WTC11 (cell line): ENCODE results near the gene TBC1D22A. TPM values are rescaled to one million over a fixed set of nuclear protein-coding genes. Genes with fewer than 3 reads are reported as not detected.
A peak's percentile ranks its signal among the peaks of the same experiment; 100 is the strongest.

Experiments
- ATAC-seq: fragments of 200-7000 bp; cut with Tn5 transposase; 2 replicates; pipeline ENCODE4 v1.10.0; 2021; ENCODE audit warnings: mild to moderate bottlenecking, moderate library complexity
- CTCF ChIA-PET: fragments of 300-600 bp; sonication (Branson Sonifier 250); formaldehyde crosslinking; loops from one replicate; lab custom pipeline; 2021; ENCODE audit warnings: antibody characterized with exemption; lab: Charles Lee
- POLR2A ChIA-PET: fragments of 350-600 bp; sonication (Branson Sonifier 250); formaldehyde crosslinking; loops from one replicate; lab custom pipeline; 2021; ENCODE audit warnings: antibody characterized with exemption; lab: Charles Lee
- DNase-seq: peaks from one replicate; pipeline ENCODE4 v3.0.0; 2021; ENCODE audit warnings: low spot score
- H3K27ac Mint-ChIP-seq: 2 replicates; pipeline ENCODE4 v1.8.0; 2021; ENCODE audit warnings: mixed read lengths
- H3K27me3 Mint-ChIP-seq: 2 replicates; pipeline ENCODE4 v1.8.0; 2021; ENCODE audit warnings: low read depth, mild to moderate bottlenecking, moderate library complexity, mixed read lengths
- H3K36me3 Mint-ChIP-seq: 2 replicates; pipeline ENCODE4 v1.8.0; 2021; ENCODE audit warnings: mixed read lengths
- H3K4me1 Mint-ChIP-seq: 2 replicates; pipeline ENCODE4 v1.8.0; 2022; ENCODE audit warnings: mixed read lengths
- H3K4me3 Mint-ChIP-seq: 2 replicates; pipeline ENCODE4 v1.8.0; 2021; ENCODE audit warnings: mild to moderate bottlenecking, moderate library complexity, mixed read lengths
- H3K9me3 Mint-ChIP-seq: 2 replicates; pipeline ENCODE4 v1.8.0; 2021; ENCODE audit warnings: mixed read lengths
- HMGA2 ChIP-seq: fragments of 250-450 bp; sonication (Bioruptor Pico); IDR thresholded peaks from 2 replicates; pipeline ENCODE4 v1.4.0; 2021; ENCODE audit warnings: mild to moderate bottlenecking, moderate library complexity
- KAT7 ChIP-seq: sonication (generic); formaldehyde crosslinking; IDR thresholded peaks from 2 replicates; pipeline ENCODE4 v1.8.1; 2023; ENCODE audit warnings: missing genetic modification reagents, mild to moderate bottlenecking, borderline replicate concordance
- NR3C1 ChIP-seq: sonication (generic); formaldehyde crosslinking; conservative IDR thresholded peaks from 2 replicates; pipeline ENCODE4 v1.8.1; 2023; ENCODE audit warnings: low read depth, mild to moderate bottlenecking, missing genetic modification reagents
- SMAD4 ChIP-seq: sonication (generic); formaldehyde crosslinking; IDR thresholded peaks from 2 replicates; pipeline ENCODE4 v1.8.0; 2022; ENCODE audit warnings: mild to moderate bottlenecking, missing genetic modification reagents
- ZBTB21 ChIP-seq: sonication (generic); formaldehyde crosslinking; IDR thresholded peaks from 2 replicates; pipeline ENCODE4 v1.8.1; 2023; ENCODE audit warnings: mild to moderate bottlenecking, missing genetic modification reagents, borderline replicate concordance
- ZNF121 ChIP-seq: sonication (generic); formaldehyde crosslinking; IDR thresholded peaks from 2 replicates; pipeline ENCODE4 v1.8.0; 2023; ENCODE audit warnings: missing genetic modification reagents
- ZNF671 ChIP-seq: fragments of 250-450 bp; sonication (Bioruptor Pico); IDR thresholded peaks from 2 replicates; pipeline ENCODE4 v1.8.0; 2021; ENCODE audit warnings: mild to moderate bottlenecking
- total RNA-seq: library from RNA; stranded (reverse); gene quantifications from 3 replicates; pipeline ENCODE4 v1.2.3, GENCODE V29; 2021
- TF ChIP-seq, protein P1 (sequence below): sonication (generic); formaldehyde crosslinking; IDR thresholded peaks from 2 replicates; pipeline ENCODE4 v1.8.0; 2023; ENCODE audit warnings: missing genetic modification reagents
- TF ChIP-seq, protein P2 (sequence below): sonication (generic); formaldehyde crosslinking; IDR thresholded peaks from 2 replicates; pipeline ENCODE4 v1.8.1; 2022; ENCODE audit warnings: missing genetic modification reagents, borderline replicate concordance
- TF ChIP-seq, protein P3 (sequence below): sonication (generic); formaldehyde crosslinking; IDR thresholded peaks from 2 replicates; pipeline ENCODE4 v1.8.0; 2022; ENCODE audit warnings: mild to moderate bottlenecking, missing genetic modification reagents
- TF ChIP-seq, protein P4 (sequence below): fragments of 250-450 bp; sonication (Bioruptor Pico); conservative IDR thresholded peaks from 2 replicates; pipeline ENCODE4 v1.9.0; 2021; ENCODE audit warnings: mild to moderate bottlenecking
- TF ChIP-seq, protein P5 (sequence below): fragments of 250-450 bp; sonication (Bioruptor Pico); IDR thresholded peaks from 2 replicates; pipeline ENCODE4 v1.9.0; 2021; ENCODE audit warnings: mild to moderate bottlenecking
- TF ChIP-seq, protein P6 (sequence below): fragments of 250-450 bp; sonication (Bioruptor Pico); IDR thresholded peaks from 2 replicates; pipeline ENCODE4 v1.9.0; 2021; ENCODE audit warnings: moderate library complexity, mild to moderate bottlenecking, inconsistent platforms, borderline replicate concordance

Gene TBC1D22A
- total RNA-seq, 1 experiment from 2014 or later = 18.1 TPM

DNA sequence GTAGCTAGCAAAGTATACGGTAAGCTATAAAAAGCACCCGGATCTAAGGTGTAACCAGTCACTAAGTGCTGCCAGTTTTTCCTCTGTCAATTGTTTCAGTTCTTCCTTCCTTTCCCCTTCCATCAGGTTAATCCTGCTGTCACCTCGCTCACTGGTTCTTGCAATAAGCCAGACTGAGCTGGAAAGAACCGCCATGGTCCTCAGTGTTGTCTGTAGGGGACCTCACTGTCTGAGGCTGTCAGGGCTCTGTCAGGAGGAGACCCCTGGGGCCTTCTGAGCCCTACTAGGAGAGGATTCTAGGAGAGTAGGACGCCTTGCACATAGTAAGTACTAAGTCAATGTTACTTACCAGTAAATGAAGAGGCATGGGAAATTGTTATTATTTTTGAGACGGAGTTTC lies 1.4 kb upstream of the TBC1D22A start (continued):
- TF ChIP-seq, protein P1, sequence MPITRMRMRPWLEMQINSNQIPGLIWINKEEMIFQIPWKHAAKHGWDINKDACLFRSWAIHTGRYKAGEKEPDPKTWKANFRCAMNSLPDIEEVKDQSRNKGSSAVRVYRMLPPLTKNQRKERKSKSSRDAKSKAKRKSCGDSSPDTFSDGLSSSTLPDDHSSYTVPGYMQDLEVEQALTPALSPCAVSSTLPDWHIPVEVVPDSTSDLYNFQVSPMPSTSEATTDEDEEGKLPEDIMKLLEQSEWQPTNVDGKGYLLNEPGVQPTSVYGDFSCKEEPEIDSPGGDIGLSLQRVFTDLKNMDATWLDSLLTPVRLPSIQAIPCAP = no peak
- no peak for TF ChIP-seq ZBTB21
- no peak for TF ChIP-seq ZNF671 (CRISPR knock-in tag)
- TF ChIP-seq SMAD4 (CRISPR knock-in tag) = no peak
- no peak for TF ChIP-seq KAT7
- TF ChIP-seq, protein P2, sequence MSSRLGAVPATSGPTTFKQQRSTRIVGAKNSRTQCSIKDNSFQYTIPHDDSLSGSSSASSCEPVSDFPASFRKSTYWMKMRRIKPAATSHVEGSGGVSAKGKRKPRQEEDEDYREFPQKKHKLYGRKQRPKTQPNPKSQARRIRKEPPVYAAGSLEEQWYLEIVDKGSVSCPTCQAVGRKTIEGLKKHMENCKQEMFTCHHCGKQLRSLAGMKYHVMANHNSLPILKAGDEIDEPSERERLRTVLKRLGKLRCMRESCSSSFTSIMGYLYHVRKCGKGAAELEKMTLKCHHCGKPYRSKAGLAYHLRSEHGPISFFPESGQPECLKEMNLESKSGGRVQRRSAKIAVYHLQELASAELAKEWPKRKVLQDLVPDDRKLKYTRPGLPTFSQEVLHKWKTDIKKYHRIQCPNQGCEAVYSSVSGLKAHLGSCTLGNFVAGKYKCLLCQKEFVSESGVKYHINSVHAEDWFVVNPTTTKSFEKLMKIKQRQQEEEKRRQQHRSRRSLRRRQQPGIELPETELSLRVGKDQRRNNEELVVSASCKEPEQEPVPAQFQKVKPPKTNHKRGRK (CRISPR knock-in tag) = no peak
- no peak for TF ChIP-seq HMGA2 (CRISPR knock-in tag)
- TF ChIP-seq, protein P3, sequence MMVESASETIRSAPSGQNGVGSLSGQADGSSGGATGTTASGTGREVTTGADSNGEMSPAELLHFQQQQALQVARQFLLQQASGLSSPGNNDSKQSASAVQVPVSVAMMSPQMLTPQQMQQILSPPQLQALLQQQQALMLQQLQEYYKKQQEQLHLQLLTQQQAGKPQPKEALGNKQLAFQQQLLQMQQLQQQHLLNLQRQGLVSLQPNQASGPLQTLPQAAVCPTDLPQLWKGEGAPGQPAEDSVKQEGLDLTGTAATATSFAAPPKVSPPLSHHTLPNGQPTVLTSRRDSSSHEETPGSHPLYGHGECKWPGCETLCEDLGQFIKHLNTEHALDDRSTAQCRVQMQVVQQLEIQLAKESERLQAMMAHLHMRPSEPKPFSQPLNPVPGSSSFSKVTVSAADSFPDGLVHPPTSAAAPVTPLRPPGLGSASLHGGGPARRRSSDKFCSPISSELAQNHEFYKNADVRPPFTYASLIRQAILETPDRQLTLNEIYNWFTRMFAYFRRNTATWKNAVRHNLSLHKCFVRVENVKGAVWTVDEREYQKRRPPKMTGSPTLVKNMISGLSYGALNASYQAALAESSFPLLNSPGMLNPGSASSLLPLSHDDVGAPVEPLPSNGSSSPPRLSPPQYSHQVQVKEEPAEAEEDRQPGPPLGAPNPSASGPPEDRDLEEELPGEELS (CRISPR knock-in tag) = no peak

DNA sequence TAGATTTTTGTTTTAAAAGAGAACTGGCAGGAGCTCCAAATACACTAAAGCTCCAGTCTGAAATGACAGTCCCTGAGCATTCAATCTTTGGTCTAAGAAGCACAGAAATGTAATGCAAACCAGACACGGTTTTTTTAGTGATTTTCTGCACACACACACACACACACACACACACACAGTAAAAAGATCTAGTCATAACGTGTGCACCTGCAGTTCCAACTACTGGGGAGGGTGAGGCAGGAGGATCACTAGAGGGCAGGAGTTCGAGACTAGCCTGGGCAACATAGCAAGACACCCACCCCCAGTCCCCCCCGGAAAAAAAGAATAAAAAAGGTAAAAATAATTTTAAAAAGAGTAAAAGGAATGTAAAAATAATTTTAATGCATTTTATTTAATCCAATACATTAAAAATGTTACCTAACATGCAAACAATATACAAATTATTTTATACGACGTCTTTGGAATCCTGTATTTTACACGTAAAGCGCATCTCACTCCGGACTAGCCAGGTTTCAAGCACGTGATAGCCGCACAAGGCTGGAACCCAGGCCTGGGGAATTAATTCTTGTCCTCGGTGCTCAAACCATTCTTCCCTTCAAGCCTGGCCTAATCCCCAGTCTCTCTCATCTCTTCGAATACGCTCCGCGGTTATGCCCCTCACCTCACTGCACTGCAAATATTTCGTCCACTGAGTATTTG lies 762 bp upstream of the TBC1D22A start:
- no peaks in the 10 kb centered on the region for H3K27me3 Mint-ChIP-seq
- H3K27ac Mint-ChIP-seq = peak overlapping the region; percentile 99
- TF ChIP-seq, protein P4, sequence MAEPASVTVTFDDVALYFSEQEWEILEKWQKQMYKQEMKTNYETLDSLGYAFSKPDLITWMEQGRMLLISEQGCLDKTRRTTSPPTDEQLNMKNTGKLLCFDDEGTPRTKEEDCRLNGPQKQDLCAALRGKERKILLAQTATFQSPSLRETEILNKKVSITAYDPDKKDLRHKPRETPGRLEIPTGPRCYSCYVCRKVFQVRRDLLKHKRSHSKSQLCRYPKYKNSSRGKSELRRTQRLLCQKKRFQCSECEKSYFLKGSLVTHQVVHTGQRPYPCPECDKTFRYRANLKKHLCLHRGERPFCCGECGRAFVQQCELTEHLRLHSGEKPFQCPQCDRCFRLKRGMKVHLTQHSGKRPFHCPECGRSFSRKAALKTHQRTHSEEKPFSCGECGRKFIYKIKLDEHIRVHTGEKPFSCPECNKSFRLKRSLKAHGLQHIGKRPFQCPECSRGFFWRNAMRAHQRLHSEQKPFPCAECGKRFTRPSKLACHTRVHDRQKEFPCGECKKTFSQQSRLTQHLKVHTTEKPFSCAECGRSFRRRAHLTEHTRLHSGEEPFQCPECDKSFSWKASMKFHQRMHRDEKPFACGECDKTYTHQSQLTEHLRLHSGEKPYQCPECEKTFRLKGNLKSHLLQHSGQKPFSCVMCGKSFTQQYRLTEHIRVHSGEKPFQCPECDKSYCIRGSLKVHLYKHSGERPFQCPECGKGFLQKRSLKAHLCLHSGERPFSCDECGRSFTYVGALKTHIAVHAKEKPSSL = no peak
- TF ChIP-seq KAT7 = no peak
- TF ChIP-seq, protein P5, sequence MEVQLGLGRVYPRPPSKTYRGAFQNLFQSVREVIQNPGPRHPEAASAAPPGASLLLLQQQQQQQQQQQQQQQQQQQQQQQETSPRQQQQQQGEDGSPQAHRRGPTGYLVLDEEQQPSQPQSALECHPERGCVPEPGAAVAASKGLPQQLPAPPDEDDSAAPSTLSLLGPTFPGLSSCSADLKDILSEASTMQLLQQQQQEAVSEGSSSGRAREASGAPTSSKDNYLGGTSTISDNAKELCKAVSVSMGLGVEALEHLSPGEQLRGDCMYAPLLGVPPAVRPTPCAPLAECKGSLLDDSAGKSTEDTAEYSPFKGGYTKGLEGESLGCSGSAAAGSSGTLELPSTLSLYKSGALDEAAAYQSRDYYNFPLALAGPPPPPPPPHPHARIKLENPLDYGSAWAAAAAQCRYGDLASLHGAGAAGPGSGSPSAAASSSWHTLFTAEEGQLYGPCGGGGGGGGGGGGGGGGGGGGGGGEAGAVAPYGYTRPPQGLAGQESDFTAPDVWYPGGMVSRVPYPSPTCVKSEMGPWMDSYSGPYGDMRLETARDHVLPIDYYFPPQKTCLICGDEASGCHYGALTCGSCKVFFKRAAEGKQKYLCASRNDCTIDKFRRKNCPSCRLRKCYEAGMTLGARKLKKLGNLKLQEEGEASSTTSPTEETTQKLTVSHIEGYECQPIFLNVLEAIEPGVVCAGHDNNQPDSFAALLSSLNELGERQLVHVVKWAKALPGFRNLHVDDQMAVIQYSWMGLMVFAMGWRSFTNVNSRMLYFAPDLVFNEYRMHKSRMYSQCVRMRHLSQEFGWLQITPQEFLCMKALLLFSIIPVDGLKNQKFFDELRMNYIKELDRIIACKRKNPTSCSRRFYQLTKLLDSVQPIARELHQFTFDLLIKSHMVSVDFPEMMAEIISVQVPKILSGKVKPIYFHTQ (CRISPR knock-in tag) = no peak
- TF ChIP-seq, protein P6, sequence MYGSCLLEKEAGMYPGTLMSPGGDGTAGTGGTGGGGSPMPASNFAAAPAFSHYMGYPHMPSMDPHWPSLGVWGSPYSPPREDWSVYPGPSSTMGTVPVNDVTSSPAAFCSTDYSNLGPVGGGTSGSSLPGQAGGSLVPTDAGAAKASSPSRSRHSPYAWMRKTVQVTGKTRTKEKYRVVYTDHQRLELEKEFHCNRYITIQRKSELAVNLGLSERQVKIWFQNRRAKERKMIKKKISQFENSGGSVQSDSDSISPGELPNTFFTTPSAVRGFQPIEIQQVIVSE (CRISPR knock-in tag) = no peak
- TF ChIP-seq NR3C1 = no peak
- TF ChIP-seq ZNF121 (CRISPR knock-in tag) = peak; percentile 51; the same call in 1 of the 2 replicates
- ChIA-PET CTCF (interaction anchor here (1.0 to 2.0 kb wide), 8 partner anchors 12 to 394 kb away, joined by 3 to 23 read pairs (median 5); no protein-coding TSS in a partner anchor), POLR2A (interaction anchor here (0.7 to 1.4 kb wide), 3 partner anchors 23 to 69 kb away, joined by 4 to 6 read pairs (median 5); no protein-coding TSS in a partner anchor)
- ATAC-seq (peak; percentile 4; the same call in 1 of the 2 replicates), DNase-seq (no peak)
- peak overlapping the region; percentile 99 for H3K4me3 Mint-ChIP-seq
- peaks cover 9% of the 10 kb centered on the region for H3K9me3 Mint-ChIP-seq
- peaks cover 20% of the 10 kb centered on the region for H3K4me1 Mint-ChIP-seq
- H3K36me3 Mint-ChIP-seq = peaks cover 12% of the 10 kb centered on the region
